Astrocyte of the spinal cord (primary cell): ENCODE measurements around the gene BFSP2.

ENCODE experiments used
- DNase-seq: peaks from one replicate; pipeline ENCODE4 v3.0.0; 2011; ENCODE audit warnings: low read depth, low spot score
- H3K4me3 ChIP-seq: 2 replicates; pipeline ENCODE4 v1.5.1; 2011; ENCODE audit warnings: low read depth, mild to moderate bottlenecking, low read length, moderate library complexity
- in situ Hi-C: cut with HindIII; loops from 2 replicates; pipeline ENCODE4 v1.10.0; 2017; ENCODE audit warnings: low sequenced_read_pairs
- TF ChIP-seq, protein P1 (sequence below): IDR thresholded peaks from 2 replicates; pipeline ENCODE4 v1.5.1; 2012; ENCODE audit warnings: low read depth, mild to moderate bottlenecking, low read length, inconsistent platforms

The BFSP2 gene

GRCh38 chr3:133412183-133413132, 12.6 kb downstream of the BFSP2 start:
- no peak overlapping the region for H3K4me3 ChIP-seq
- peak; percentile 51 for DNase-seq
- in situ Hi-C loops: no loop called here
- TF ChIP-seq, protein P1, sequence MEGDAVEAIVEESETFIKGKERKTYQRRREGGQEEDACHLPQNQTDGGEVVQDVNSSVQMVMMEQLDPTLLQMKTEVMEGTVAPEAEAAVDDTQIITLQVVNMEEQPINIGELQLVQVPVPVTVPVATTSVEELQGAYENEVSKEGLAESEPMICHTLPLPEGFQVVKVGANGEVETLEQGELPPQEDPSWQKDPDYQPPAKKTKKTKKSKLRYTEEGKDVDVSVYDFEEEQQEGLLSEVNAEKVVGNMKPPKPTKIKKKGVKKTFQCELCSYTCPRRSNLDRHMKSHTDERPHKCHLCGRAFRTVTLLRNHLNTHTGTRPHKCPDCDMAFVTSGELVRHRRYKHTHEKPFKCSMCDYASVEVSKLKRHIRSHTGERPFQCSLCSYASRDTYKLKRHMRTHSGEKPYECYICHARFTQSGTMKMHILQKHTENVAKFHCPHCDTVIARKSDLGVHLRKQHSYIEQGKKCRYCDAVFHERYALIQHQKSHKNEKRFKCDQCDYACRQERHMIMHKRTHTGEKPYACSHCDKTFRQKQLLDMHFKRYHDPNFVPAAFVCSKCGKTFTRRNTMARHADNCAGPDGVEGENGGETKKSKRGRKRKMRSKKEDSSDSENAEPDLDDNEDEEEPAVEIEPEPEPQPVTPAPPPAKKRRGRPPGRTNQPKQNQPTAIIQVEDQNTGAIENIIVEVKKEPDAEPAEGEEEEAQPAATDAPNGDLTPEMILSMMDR: no peak

DNA sequence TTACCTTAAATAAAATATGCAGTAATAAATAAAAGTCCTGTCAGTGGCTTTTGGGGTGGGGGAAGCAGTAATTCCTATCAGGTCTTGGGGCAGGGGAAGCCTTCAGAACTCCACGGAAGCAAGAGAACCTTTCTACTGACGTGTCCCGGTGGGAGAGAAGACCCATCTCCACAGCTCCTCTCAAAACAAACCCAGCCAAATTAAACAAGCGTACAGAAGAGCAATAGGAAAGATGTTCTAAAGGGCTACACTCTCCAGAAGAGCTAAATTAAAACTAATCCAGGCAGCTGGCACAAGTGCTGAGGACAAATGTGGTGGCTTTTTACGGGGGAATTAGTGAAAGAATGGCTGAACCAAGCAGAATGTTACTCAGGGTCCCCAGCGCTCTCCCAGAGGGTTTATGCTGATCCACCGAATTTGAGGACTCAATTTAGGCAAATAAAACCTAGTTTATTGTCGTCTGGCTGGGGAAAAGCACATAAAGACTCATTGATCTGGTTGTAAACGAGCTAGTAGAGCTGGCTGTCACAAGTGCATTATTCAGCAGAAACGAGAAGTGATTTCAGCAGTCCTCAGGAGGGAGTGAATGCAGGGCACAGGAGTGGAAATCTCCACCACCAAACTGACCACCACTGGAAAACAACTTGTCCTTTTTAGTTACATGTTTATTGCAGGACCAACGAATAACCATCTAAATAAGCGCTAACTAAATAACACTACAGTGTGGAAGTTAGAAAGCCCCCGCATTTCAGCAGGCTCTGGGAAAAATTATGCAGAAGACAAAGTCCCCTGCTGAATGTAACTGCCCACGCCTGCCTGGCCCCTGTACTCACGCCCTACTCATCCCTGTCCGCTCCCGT, 13.5 kb downstream of the BFSP2 start:
- in situ Hi-C loops: no loop called here
- H3K4me3 ChIP-seq: no peak overlapping the region
- TF ChIP-seq, protein P1: no peak
- DNase-seq: peak; percentile 41

- no peak overlapping the region for H3K4me3 ChIP-seq
- TF ChIP-seq, protein P1: no peak
- no peak for DNase-seq
- in situ Hi-C loops: no loop called here
These were observed 14.2 kb downstream of the BFSP2 start for GRCh38 chr3:133414021-133414392.

DNA sequence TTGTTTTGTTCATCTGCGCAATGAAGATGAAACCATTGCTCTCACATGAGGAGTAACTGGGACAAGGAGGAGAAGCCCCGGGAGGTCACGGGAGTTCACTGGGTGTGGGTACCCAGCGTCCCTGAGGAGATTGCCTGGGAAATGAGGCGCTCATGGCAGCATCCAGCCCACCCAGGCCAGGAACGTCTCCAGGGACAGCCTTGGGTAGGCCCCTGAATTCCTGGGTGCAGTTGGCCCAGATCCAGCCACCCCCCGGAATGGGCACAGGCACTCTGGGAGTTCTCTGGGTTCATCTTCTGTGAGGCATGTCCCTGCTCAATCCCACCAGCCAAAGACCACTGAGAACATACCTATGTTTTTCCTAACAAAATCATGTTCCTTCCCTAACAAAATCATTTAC, 18.5 kb downstream of the BFSP2 start:
- TF ChIP-seq, protein P1: no peak
- no peak for DNase-seq
- in situ Hi-C loops: no loop called here
- H3K4me3 ChIP-seq: no peak overlapping the region

GRCh38 chr3:133419151-133419909, 19.5 kb downstream of the BFSP2 start:
- DNase-seq: no peak
- no peak overlapping the region for H3K4me3 ChIP-seq
- in situ Hi-C loops: no loop called here
- TF ChIP-seq, protein P1: no peak
